Smooth muscle cell (in vitro differentiated cells): ENCODE results near the gene SBF2. TPM values are rescaled to one million over a fixed set of nuclear protein-coding genes. Genes with fewer than 3 reads are reported as not detected.

Source experiments
- DNase-seq: peaks from one replicate; lab custom pipeline; 2025; ENCODE audit not compliant: unreplicated experiment; lab: John Stamatoyannopoulos, UW
- H2AFZ ChIP-seq: fragments of 200-600 bp; sonication (generic); 2 replicates; pipeline ENCODE4 v1.6.0; 2016; ENCODE audit warnings: antibody characterized with exemption, low read depth, mild to moderate bottlenecking
- H3F3A ChIP-seq: fragments of 200-600 bp; sonication (generic); 2 replicates; pipeline ENCODE4 v1.6.0; 2017; ENCODE audit warnings: antibody characterized with exemption, low read depth
- H3K27ac ChIP-seq: fragments of 200-600 bp; sonication (generic); 2 replicates; pipeline ENCODE4 v1.5.1; 2016; ENCODE audit warnings: low read depth, mild to moderate bottlenecking
- H3K27me3 ChIP-seq: fragments of 200-600 bp; sonication (generic); 2 replicates; pipeline ENCODE4 v1.6.1; 2016; ENCODE audit warnings: low read depth, mild to moderate bottlenecking
- H3K36me3 ChIP-seq: fragments of 200-600 bp; sonication (generic); 2 replicates; pipeline ENCODE4 v1.5.1; 2016; ENCODE audit warnings: low read depth
- H3K4me1 ChIP-seq: fragments of 200-600 bp; sonication (generic); 2 replicates; pipeline ENCODE4 v1.5.1; 2016; ENCODE audit warnings: low read depth
- H3K4me2 ChIP-seq: fragments of 200-600 bp; sonication (generic); 2 replicates; pipeline ENCODE4 v1.6.0; 2016; ENCODE audit warnings: mild to moderate bottlenecking
- H3K4me3 ChIP-seq: fragments of 200-600 bp; sonication (generic); 2 replicates; pipeline ENCODE4 v1.5.1; 2016; ENCODE audit warnings: mild to moderate bottlenecking
- H3K79me2 ChIP-seq: fragments of 200-600 bp; sonication (generic); 2 replicates; pipeline ENCODE4 v1.6.0; 2016; ENCODE audit warnings: low read depth, mild to moderate bottlenecking
- H3K9ac ChIP-seq: fragments of 200-600 bp; sonication (generic); 2 replicates; pipeline ENCODE4 v1.6.0; 2016; ENCODE audit warnings: low read depth
- H3K9me3 ChIP-seq: fragments of 200-600 bp; sonication (generic); replicated peaks from 2 replicates; pipeline ENCODE4 v1.5.1; 2016; ENCODE audit warnings: low read depth
- H4K20me1 ChIP-seq: fragments of 200-600 bp; sonication (generic); 2 replicates; pipeline ENCODE4 v1.6.0; 2016; ENCODE audit warnings: low read depth
- WGBS: methylation state at CpG from one replicate; pipeline ENCODE4 v1.1.7; 2016; ENCODE audit warnings: low lambda C conversion rate; 5-methylcytosine and 5-hydroxymethylcytosine counted together
- polyA plus RNA-seq: library from polyadenylated mRNA; unstranded; fragments of >200 nt; fragmentation: Nextera tagmentation; extraction: Ambion mirVana; gene quantifications from 2 replicates; pipeline ENCODE4 v1.2.1, GENCODE V29; 2016
- total RNA-seq: library from RNA; depleted of rRNA; stranded (reverse); fragments of >200 nt; gene quantifications from 2 replicates; pipeline ENCODE4 v1.2.3, GENCODE V29; 2014
- TF ChIP-seq, protein P1 (sequence below): fragments of 200-600 bp; sonication (generic); IDR thresholded peaks from 2 replicates; pipeline ENCODE4 v1.5.1; 2017; ENCODE audit warnings: borderline replicate concordance, mild to moderate bottlenecking, antibody characterized with exemption; ENCODE audit not compliant: insufficient read depth, poor library complexity, severe bottlenecking

SBF2 gene
- total and polyA plus RNA-seq, 2 experiments from 2014 or later = 19.0 to 80.7 TPM

GRCh38 chr11:10023212-10023611 is 270.8 kb downstream of the SBF2 start:
- H2AFZ ChIP-seq = no peak overlapping the region
- H3K79me2 ChIP-seq = no peaks in the 10 kb centered on the region
- H3K27ac ChIP-seq = no peak overlapping the region
- H3K27me3 ChIP-seq = no peaks in the 10 kb centered on the region
- no peaks in the 10 kb centered on the region for H3K36me3 ChIP-seq
- peaks cover 5% of the 10 kb centered on the region for H4K20me1 ChIP-seq
- no peak for DNase-seq
- no peak overlapping the region for H3K4me2 ChIP-seq
- H3F3A ChIP-seq = no peaks in the 10 kb centered on the region
- WGBS = 94% methylated on average over 3 of the region's 3 CpGs
- TF ChIP-seq, protein P1, sequence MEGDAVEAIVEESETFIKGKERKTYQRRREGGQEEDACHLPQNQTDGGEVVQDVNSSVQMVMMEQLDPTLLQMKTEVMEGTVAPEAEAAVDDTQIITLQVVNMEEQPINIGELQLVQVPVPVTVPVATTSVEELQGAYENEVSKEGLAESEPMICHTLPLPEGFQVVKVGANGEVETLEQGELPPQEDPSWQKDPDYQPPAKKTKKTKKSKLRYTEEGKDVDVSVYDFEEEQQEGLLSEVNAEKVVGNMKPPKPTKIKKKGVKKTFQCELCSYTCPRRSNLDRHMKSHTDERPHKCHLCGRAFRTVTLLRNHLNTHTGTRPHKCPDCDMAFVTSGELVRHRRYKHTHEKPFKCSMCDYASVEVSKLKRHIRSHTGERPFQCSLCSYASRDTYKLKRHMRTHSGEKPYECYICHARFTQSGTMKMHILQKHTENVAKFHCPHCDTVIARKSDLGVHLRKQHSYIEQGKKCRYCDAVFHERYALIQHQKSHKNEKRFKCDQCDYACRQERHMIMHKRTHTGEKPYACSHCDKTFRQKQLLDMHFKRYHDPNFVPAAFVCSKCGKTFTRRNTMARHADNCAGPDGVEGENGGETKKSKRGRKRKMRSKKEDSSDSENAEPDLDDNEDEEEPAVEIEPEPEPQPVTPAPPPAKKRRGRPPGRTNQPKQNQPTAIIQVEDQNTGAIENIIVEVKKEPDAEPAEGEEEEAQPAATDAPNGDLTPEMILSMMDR = no peak
- H3K9me3 ChIP-seq = no peaks in the 10 kb centered on the region
- no peak overlapping the region for H3K4me3 ChIP-seq
- no peak overlapping the region for H3K9ac ChIP-seq
- no peaks in the 10 kb centered on the region for H3K4me1 ChIP-seq

DNA sequence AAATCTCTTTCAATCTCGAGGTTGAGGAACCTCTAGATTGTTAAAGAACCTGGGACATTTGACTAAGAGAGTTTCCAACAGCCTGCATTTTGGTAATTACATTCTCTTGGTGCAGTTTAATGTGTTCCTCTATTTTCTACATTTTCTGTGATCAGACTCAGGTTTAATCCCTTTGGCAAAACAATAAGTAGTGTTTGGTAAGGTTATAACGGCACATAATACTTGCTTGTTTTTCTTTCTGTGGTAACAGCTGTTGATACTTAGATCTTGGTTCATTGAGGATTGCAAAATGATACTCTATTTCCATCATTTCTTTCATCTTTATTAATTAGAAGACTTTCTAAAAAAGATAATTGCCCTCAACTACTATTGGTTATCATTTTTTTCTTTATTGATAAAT is 271.3 kb downstream of the SBF2 start:
- Histone ChIP-seq H3F3A (no peaks in the 10 kb centered on the region), H4K20me1 (peaks cover 5% of the 10 kb centered on the region), H3K9ac (no peak overlapping the region), H3K27me3 (no peaks in the 10 kb centered on the region), H3K9me3 (no peaks in the 10 kb centered on the region), H2AFZ (no peak overlapping the region), H3K36me3 (no peaks in the 10 kb centered on the region), H3K4me1 (no peaks in the 10 kb centered on the region), H3K27ac (no peak overlapping the region), H3K4me2 (no peak overlapping the region), H3K4me3 (no peak overlapping the region), H3K79me2 (no peaks in the 10 kb centered on the region)
- DNase-seq = no peak
- WGBS = 91% methylated on average over 2 of the region's 2 CpGs
- TF ChIP-seq, protein P1 = no peak

- Histone ChIP-seq H3K27me3 (no peaks in the 10 kb centered on the region), H3K36me3 (no peaks in the 10 kb centered on the region), H3K4me1 (no peaks in the 10 kb centered on the region), H3K9ac (no peak overlapping the region), H3F3A (no peaks in the 10 kb centered on the region), H3K9me3 (no peaks in the 10 kb centered on the region), H3K4me2 (no peak overlapping the region), H3K27ac (no peak overlapping the region), H2AFZ (no peak overlapping the region), H3K4me3 (no peak overlapping the region), H4K20me1 (peaks cover 5% of the 10 kb centered on the region), H3K79me2 (no peaks in the 10 kb centered on the region)
- TF ChIP-seq, protein P1 = no peak
- no peak for DNase-seq
- WGBS = 40% methylated on average over 2 of the region's 2 CpGs
These were observed 272.5 kb downstream of the SBF2 start for GRCh38 chr11:10021563-10021962.

DNA sequence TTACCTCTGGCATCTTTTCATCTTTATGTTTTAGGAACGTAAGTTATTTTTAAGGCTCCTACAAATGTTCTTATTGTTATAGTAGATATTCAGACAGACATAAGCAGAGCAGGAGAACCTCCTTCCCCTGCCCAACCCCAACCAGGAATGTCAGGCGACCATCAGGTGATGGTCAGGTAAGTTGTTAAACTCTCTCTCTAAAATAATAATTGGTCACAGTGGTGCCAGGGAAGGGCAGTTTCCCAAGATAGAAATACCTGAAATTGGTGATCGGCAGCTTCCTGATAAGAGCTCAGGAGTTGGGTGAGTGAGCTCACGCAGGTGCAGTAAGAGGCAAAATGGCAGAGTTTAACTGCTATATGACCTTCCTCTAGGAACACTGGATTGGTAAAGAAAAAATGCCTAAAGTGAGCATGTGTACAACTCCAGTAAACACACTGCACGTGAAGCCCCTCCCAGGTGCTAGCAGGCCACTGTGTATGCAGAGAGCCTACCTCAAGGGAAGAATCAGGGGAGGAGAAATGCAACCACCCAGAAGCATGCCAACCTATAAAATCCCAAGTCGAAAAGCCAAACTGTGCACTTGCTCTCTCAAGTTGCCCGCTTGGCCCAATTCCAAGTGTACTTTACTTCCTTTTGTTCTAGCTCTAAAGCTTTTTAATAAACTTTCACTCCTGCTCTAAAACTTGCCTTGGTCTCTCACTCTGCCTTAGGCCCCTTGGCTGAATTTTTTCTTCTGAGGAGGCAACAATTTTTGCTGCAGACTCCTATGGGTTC is 273.9 kb downstream of the SBF2 start:
- TF ChIP-seq, protein P1 = no peak
- no peak for DNase-seq
- no peaks in the 10 kb centered on the region for H3K79me2 ChIP-seq
- H3K4me3 ChIP-seq = no peak overlapping the region
- no peaks in the 10 kb centered on the region for H3K27me3 ChIP-seq
- peaks cover 5% of the 10 kb centered on the region for H4K20me1 ChIP-seq
- H3K27ac ChIP-seq = no peak overlapping the region
- no peak overlapping the region for H3K4me2 ChIP-seq
- H3K9me3 ChIP-seq = no peaks in the 10 kb centered on the region
- 90% methylated on average over 7 of the region's 7 CpGs for WGBS
- H3K36me3 ChIP-seq = no peaks in the 10 kb centered on the region
- H3K4me1 ChIP-seq = no peaks in the 10 kb centered on the region
- no peak overlapping the region for H2AFZ ChIP-seq
- H3F3A ChIP-seq = no peaks in the 10 kb centered on the region
- H3K9ac ChIP-seq = no peak overlapping the region
